Body of pancreas (tissue), 4 donors: ENCODE results near the gene ADCY1.

Source experiments
- CTCF ChIP-seq, 7 experiments: fragments of 450-650 bp in 4 of 7; fragments of 200-600 bp in 3 of 7; sonication (generic) in 3 of 7; IDR thresholded peaks; one replicate each; pipeline ENCODE4 v1.5.1; 2016 to 2019; ENCODE audit warnings: antibody characterized with exemption in 7 of 7
- POLR2A ChIP-seq, 3 donors: fragments of 450-650 bp; IDR thresholded peaks; one replicate each; pipeline ENCODE4 v1.6.1; 2016; ENCODE audit warnings: antibody characterized with exemption in 3 of 3, mild to moderate bottlenecking in 2 of 3

GRCh38 chr7:45679516-45679915 is 105.3 kb downstream of the ADCY1 start:
- TF ChIP-seq POLR2A (IDR thresholded peaks at IDR 0.05) (no peak), CTCF (IDR thresholded peaks at IDR 0.05) (no peak)
